ENCODE measurements around the gene CAPRIN1. TPM values are rescaled to one million over a fixed set of nuclear protein-coding genes. Genes with fewer than 3 reads are reported as not detected.
"Not testable (repeated sequence)": the region's sequence is repeated elsewhere in the genome, so short reads cannot be mapped to it uniquely, and the experiment has no call there.

The CAPRIN1 gene
- total RNA-seq, 1 experiment from 2014 or later = 166 TPM

DNA sequence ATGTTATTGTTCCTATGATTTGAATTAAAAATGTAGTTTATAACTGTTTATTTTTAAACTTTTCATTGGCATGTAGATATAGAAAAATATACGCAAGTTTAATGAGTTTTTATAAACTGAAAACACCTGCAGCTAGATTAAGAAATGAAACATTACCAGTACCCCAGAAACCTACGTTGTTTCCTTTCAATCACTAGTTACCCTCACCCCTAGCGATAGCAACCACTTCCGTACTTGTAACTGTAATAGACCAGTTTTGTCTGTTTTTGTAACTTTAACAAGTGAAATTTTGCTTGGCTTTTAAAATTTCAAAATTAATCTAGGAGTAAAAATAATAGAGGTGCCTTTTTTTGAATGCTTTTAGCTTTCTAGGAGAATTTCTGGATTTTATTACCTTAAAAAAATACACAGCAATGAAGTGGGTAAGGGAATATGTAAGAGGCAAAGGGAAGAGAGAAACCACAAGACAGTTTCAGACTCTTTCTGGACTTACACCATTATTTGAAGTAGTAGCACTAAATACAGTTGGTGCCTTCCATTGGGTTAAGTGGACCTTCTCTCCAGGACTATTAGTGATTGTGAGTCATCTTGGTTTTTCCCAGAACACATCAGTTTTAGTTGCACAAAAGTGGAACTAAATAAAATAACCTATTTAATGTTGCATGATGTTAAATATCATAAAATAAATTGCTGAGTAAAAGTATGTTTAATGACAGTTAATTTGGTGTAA is 35.2 kb downstream of the CAPRIN1 start:
- DNase-seq (ENCODE audit: low read depth) = no peak

- DNase-seq (ENCODE audit: low read depth) = no peak
Measured at GRCh38 chr11:34091825-34092224, 40.3 kb downstream of the CAPRIN1 start.

DNA sequence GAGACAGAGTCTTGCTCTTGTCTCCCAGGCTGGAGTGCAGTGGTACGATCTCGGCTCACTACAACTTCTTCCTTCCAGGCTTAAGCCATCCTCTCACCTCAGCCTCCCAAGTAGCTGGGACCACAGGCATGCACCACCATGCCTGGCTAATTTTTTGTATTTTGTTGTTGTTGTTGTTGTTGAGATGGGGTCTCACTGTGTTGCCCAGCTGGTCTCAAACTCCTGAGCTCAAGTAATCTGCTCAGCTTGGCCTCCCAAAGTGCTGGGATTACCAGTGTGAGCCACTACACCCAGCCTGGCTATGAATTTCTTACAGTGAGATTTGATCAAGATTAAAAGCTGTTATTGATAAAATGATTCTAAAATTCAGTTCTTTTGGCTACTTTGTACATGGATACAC is 43.4 kb downstream of the CAPRIN1 start:
- DNase-seq (ENCODE audit: low read depth) = not testable (repeated sequence)

- no peak for DNase-seq (ENCODE audit: low read depth)
Measured at GRCh38 chr11:34098813-34099212, 47.3 kb downstream of the CAPRIN1 start.

GRCh38 chr11:34104680-34105078 is 53.1 kb downstream of the CAPRIN1 start:
- DNase-seq (ENCODE audit: low read depth) = no peak

DNA sequence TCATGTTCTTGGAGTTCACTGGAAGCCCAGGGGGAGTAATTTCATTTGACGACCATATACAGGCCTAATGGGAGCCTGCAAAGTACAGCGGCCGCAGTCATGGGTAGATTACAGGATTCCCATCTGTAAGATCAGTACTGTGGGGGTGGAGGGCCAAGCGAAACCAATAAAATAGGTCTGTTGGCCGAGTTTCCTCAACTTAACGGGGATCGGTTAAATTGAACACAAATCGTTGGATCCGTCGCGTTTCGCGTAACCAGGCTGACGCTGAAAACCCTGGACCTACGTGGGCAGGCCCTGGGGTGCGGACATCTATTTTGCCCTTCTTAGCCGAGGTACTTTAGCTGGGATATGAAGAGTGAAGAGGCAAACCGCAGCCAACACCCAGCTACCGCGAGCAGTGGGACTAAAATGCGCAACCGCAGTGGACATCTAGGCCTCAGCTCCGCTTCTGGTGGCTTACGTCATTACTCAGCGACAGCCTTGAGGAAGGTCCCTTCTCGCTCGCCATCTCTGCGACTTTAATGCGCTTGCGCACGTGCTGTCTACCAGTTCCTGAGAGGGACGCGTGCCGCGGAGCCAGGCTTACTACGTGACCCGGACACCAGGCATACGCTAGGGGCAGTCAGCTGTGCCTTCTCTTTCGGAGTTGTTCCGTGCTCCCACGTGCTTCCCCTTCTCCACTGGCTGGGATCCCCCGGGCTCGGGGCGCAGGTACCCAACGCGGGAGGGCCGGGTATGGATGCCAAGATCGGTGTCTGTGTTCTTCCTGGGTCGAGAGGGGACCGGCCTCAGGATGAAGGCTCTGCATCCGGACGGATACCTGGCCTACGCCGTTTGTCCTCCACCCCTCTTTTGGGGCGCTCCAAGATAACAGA is 53.8 kb downstream of the CAPRIN1 start, which contains the start of gene NAT10:
NAT10 (plus strand) TSS at position 551 of the 878 bp plus-strand sequence. CDS start 2,597 bp downstream, outside the sequence.
- DNase-seq (ENCODE audit: low read depth) = peak; percentile 99

- no peak for DNase-seq (ENCODE audit: low read depth)
Measured at GRCh38 chr11:34105957-34106504, 54.5 kb downstream of the CAPRIN1 start.

- no peak for DNase-seq (ENCODE audit: low read depth)
Measured at GRCh38 chr11:34111722-34112270, 60.3 kb downstream of the CAPRIN1 start.

DNA sequence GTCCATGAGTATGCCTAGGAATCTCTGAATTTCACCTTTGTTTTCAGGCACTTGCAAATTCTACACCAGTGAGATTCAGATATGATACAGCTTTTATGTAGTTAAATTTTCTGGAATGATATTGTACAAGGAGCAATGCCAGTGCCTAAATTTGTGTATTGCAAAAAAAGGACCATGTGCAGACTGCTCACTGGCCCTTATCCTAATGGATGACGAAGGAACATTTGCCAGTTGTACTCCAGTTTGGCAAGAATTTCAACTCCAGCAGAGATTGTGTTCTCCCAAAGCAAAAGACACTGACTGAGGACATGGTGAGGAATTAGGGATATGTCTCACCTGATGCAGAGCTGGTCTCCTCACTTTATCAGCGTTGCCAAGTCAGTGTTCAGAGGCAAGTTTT is 62.5 kb downstream of the CAPRIN1 start:
- no peak for DNase-seq (ENCODE audit: low read depth)

- no peak for DNase-seq (ENCODE audit: low read depth)
Measured at GRCh38 chr11:34114471-34114870, 62.9 kb downstream of the CAPRIN1 start.

GRCh38 chr11:34120651-34121050 is 69.1 kb downstream of the CAPRIN1 start:
- DNase-seq (ENCODE audit: low read depth) = no peak

- DNase-seq (ENCODE audit: low read depth) = no peak
Measured at GRCh38 chr11:34124885-34125668, 73.5 kb downstream of the CAPRIN1 start.

DNA sequence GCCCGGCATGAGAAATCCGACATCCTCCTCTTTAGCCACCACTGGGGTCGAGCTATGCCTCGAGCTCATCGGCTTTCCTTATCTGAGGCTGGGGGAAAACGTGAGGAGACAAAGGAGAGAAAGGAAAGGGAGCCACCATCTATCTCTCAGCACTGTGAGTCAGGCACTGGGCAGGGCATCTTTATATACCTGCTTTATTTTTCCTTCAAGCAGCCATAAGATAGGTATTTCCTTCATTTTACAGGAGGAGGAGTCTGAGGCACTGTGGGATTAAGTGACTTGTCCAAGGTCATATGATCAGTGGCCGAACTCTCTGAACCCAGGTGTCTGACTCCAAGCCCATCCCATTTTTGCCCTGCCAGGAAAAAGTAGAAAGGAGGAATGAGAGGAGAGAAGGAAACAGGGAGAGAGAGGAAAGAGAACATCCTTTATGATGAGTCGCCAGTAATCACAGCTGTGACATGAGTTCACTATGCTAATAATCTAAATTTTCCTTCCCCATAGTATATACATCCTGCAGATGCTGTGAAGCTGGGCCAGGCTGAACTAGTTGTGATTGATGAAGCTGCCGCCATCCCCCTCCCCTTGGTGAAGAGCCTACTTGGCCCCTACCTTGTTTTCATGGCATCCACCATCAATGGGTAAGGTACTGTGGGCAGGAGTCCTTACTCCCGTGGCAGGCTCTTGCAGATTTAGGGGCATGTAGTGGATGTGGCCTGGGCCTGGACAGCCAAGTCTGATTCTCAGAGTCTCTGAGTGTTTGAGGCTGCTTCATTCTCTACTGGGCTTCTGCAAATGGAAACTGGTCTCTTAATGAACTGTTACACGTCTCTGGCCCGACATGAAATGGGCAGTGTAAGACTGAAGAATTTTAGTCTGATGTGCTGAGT is 75.7 kb downstream of the CAPRIN1 start:
- DNase-seq (ENCODE audit: low read depth) = no peak

DNA sequence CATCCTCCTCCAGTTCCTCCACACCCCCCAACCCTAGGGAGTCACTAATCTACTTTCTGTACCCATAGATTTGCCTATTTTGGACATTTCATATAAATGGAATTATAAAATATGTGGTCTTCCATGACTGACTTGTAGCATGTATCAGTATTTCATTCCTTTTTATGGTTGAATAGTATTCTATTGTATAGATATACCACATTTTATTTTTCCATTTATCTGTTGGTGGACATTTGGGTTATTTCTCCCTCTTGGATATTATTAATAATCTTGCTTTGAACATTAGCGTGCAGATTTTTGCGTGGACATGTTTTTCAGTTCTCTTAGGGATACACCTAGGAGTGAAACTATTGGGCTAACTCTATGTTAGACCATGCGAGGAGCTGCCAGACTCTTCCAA is 77.3 kb downstream of the CAPRIN1 start:
- no peak for DNase-seq (ENCODE audit: low read depth)

GRCh38 chr11:34132261-34132965 is 80.9 kb downstream of the CAPRIN1 start:
- no peak for DNase-seq (ENCODE audit: low read depth)

DNA sequence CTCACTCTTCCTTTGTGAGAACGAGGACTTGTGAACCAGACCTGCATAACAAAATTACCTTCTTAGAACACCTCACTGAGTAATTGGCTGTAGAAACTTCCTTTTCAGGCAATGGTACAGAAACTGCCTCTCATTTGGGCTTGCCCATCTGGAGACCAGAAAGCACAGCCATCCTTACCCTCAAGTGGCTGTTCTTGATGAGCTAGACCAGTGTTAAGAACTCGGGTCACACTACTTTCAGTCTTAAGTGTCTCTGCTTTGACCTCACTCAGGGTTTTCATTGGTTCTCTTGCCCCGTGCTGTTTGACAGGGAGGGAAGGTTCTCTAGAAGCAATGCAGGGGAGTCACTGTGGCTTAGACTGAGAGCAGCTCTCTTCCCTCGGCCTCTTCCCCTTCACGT is 83.2 kb downstream of the CAPRIN1 start:
- no peak for DNase-seq (ENCODE audit: low read depth)

DNA sequence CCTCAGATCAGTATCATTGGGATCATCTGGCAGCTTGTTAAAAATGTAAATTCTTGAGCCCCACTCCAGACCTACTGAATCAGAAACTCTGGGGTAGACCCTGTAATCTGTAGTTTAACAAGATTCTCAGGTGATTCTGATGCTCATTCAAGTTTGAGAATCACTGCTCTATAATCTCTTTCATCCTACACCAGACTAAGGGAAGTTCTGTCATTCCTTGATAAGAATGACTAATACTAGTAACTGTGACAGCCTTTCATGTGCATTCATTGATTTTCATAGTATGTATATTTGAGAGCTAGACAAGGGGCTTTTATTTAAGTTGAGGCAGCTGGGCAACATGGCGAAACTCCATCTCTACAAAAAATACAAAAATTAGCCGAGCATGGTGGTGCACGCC is 83.9 kb downstream of the CAPRIN1 start:
- DNase-seq (ENCODE audit: low read depth) = no peak

- no peak for DNase-seq (ENCODE audit: low read depth)
Measured at GRCh38 chr11:34136420-34136819, 84.9 kb downstream of the CAPRIN1 start.

GRCh38 chr11:34139346-34139745 is 87.8 kb downstream of the CAPRIN1 start:
- no peak for DNase-seq (ENCODE audit: low read depth)

DNA sequence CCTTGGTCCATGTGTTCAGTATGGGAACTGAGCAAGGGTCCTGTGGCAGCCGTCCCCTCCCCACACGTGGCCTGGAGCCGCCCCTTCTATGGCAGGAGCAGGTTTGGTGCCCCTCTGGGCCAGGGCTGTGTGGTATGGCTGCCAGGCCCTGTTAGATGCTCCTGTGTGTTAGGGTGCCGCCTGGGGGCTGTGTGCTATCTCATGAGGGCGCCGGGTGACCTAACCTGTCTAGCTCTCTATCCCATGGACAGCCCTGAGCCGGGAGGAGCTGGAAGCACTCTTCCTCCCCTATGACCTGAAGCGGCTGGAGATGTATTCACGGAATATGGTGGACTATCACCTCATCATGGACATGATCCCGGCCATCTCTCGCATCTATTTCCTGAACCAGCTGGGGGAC is 88.6 kb downstream of the CAPRIN1 start:
- DNase-seq (ENCODE audit: low read depth) = no peak

Measured in Daoy (cell line).